CD4-positive, alpha-beta T cell treated with Interleukin-4 for 4 hours (primary cell): ENCODE measurements around the gene TEN1.
A peak's percentile ranks its signal among the peaks of the same experiment; 100 is the strongest.
"Not testable (repeated sequence)": the region's sequence is repeated elsewhere in the genome, so short reads cannot be mapped to it uniquely, and the experiment has no call there.

Experiments used
- DNase-seq: peaks from one replicate; pipeline ENCODE4 v3.0.0-alpha.2; 2020

Gene TEN1

GRCh38 chr17:75978938-75979704 lies at the start of gene TEN1, which contains the start of gene ACOX1:
TSS of gene TEN1 (plus strand) at chr17:75979240. CDS start at chr17:75986193, 6,953 bp downstream.
TSS of gene ACOX1 (minus strand) at chr17:75979166. CDS start at chr17:75979073, 93 bp downstream.
- peak; percentile 94 for DNase-seq

DNA sequence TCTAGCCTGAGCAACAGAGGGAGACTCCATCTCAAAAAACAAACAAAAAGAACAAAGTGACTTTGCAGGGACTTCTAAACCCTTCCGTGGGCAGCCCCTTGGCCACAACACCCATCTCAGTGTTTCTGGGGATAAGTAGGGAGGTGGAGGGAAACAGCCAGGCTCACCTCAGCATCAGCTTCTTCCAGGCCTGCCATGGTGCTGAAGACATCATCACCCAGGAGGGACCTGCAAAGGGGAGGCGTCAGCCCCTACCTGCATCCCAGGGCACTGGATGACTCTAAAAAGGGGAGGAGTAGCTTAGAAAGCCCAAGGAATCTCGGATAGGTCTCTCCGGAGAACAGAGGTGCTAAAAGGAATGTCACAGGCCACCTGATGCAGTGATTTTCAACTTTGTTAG lies 48.0 kb upstream of the TEN1 start:
- DNase-seq: no peak

DNA sequence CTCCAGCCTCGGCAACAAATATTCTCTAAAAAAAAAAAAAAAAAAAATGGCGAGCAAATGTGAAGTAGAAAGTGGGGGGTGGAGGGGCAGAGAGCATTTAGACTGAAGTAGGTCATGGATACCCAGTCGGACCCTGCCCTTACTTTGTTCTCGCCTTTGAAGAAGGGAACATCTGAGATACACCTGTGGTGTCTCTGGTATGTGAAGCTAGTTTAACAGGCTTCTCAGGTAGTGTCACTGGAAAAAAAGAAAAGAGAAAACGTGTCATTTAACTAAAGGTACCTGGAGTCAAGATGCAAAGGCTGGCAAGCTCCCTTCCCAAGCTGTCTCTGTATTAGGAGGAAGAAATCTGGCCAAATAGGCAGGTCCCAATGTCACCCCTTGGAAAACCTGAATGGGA lies 46.2 kb upstream of the TEN1 start:
- DNase-seq: no peak

DNA sequence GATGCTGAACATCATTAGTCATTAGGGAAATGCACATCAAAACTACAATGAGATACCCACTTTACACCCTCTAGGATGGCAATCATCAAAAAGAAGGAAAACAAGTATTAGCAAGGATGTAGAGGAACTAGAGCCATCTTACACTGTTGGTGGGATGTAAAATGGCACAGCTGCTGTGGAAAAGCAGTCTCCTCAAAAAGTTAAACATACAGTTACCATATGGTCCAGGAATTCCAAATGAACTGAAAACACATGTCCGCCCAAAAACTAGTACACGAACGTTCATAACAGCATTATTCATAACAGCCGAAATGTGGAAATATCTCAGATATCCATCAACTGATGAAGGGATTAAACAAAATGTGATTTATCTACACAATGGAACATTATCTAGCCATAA lies 45.2 kb upstream of the TEN1 start:
- DNase-seq: no peak

- no peak for DNase-seq
These were observed 41.4 kb upstream of the TEN1 start for GRCh38 chr17:75937652-75938051.

DNA sequence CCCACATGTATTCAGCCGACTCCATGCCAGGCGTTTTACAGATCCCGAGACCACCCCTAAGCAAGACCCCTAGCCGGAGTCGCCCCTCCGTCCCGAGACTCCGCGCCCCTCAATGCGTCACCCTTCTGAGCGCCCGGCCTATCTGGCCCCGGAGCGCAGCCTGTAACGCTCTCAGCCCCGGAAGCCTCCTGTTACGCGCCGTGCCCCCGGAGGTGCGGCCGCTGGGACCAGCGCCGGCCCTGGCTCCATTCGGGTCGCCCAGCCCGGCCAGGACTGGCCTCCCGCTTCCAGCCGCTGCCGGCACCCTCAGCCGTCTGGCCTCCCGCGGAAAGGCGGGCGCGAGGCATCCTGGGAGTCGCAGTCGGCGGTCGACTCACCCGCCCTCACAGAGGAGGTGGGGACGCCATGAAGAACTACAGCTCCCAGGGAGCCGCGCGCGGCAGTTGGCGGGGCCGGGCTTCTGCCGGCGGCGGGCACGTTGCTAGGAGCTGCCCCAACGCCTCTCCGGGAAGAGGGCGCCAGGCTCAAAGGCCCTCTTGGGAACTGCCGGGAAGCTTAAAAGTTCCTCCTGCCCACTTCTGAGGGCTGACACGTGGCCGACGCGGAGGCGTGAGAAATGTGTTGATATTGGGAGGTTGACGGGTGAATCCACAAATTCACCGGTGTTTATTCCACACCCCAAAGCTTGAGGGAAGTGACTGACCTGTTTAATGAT lies 38.2 kb upstream of the TEN1 start, which contains the start of gene FBF1:
Gene FBF1 (minus strand): TSS at position 316 of the 715 bp plus-strand sequence. CDS start 2,893 bp downstream, outside the sequence.
- DNase-seq: peak; percentile 84

GRCh38 chr17:75941442-75941819 lies 37.6 kb upstream of the TEN1 start:
- DNase-seq: no peak

- no peak for DNase-seq
These were observed 36.6 kb upstream of the TEN1 start for GRCh38 chr17:75942473-75942872.

DNA sequence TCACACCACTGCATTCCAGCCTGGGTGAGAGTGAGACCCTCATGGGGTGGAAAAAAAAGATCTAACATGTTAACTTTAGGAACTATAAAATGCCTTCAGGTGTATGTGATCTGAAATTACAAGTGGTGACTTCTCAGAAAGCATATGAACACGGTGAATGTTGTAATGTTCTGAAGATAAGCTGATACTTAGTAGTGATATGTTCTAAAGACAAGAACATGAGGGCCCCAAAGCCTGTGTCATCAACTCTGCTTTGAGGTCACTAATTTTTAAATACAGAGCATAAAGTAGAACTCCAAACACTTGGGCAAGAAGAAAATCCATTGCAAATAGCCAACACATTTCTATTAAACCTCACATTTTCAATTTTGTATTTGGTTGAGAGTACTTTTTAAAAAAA lies 35.5 kb upstream of the TEN1 start:
- no peak for DNase-seq

DNA sequence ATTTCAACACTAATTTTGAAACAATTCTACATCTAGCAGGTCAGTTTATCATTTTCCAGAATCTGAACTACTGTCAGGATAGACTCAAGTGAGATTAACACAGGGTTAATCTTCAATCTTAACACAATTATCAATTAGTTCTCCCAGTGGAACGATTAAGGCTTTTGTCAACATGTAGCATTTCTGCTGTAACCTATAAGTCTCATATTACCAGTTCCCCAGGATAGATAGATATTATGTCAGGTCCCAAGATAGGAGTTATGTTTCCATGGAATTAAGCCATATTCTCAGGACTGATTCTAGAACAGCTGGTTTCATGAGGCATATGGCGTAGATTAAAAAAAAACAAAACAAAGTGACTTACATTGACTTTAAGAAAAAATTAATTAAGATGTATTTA lies 33.8 kb upstream of the TEN1 start:
- no peak for DNase-seq

- DNase-seq: no peak
These were observed 28.6 kb upstream of the TEN1 start for GRCh38 chr17:75950421-75950820.

- DNase-seq: no peak
These were observed 28.0 kb upstream of the TEN1 start for GRCh38 chr17:75950855-75951554.

DNA sequence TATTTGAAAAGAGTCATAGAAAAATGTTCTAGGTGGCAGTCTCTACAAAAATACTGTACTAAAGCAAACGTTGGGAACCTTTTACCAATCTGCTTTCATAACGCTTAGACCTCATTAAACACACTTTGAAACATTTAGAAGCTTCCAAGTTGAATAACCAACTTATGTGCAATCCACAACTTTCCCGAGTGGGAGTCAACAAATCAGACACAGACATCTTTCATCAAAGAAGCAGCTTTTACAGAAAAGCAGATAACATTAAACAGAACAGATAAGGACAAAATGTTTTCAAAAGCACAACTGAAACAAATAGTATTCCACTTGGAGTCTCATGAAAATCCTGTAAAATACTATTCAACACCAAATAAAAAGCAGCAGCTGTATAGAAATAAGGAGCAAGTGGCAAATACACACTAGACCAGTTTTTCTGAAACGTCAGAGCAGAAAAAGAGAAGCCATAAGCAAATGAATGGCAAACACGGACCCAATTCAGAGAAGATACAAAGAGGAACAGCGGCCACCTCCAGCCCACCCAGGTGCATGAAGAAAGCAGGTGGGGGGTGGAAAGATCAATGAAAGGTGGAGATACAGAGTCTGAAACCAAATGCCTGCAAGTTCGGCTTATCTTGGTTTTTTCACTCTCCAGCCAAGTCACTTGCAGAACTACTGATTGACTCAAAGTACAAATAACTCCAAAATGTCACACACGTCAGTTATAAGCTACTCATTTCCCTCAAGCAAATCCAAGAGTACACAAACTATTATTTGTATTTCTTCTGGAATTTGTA lies 19.8 kb upstream of the TEN1 start:
- DNase-seq: no peak

- no peak for DNase-seq
These were observed 19.1 kb upstream of the TEN1 start for GRCh38 chr17:75959839-75960511.

- no peak for DNase-seq
These were observed 13.6 kb upstream of the TEN1 start for GRCh38 chr17:75965468-75965867.

GRCh38 chr17:75969044-75969443 lies 10.0 kb upstream of the TEN1 start:
- not testable (repeated sequence) for DNase-seq

GRCh38 chr17:75970011-75970523 lies 9.0 kb upstream of the TEN1 start:
- no peak for DNase-seq

GRCh38 chr17:75970626-75971025 lies 8.4 kb upstream of the TEN1 start:
- no peak for DNase-seq

GRCh38 chr17:75975187-75975586 lies 3.9 kb upstream of the TEN1 start:
- not testable (repeated sequence) for DNase-seq

- no peak for DNase-seq
These were observed 3.3 kb upstream of the TEN1 start for GRCh38 chr17:75975757-75976174.

DNA sequence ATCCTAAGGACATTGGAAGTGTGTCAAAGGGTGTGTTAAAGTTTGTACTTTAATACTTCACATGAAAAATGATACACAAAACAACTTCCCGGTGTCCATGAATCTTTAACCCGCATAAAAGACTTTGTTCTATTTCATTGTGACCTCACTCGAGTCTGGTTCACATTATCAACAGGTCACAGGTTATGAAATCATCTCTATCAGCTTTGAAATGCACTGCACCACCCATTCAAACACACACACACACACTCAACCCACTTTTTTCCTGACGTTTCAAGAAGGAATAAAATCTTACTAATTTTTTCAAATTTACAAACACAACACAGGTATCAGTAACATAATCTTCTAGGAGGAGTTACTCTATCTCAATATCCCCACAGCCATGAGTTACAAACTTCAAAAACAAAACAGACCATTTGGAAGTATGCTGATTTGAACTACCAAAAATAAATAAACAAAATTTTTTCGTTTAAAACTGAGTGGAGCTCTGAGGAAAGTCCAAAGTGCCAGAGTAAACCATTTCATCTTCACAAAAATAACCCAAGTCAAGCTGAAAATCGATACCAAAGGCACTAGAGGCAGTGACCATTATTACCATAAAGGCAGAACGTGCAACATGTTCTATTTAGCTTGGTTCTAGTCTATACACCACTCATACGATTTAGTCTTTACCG lies 2.7 kb upstream of the TEN1 start:
- DNase-seq: no peak
